COR-L47 (cell line): Measurements from ENCODE around the gene CHURC1.

Experiments
- DNase-seq: peaks from one replicate; lab custom pipeline; 2025; lab: John Stamatoyannopoulos, UW

Gene CHURC1

DNA sequence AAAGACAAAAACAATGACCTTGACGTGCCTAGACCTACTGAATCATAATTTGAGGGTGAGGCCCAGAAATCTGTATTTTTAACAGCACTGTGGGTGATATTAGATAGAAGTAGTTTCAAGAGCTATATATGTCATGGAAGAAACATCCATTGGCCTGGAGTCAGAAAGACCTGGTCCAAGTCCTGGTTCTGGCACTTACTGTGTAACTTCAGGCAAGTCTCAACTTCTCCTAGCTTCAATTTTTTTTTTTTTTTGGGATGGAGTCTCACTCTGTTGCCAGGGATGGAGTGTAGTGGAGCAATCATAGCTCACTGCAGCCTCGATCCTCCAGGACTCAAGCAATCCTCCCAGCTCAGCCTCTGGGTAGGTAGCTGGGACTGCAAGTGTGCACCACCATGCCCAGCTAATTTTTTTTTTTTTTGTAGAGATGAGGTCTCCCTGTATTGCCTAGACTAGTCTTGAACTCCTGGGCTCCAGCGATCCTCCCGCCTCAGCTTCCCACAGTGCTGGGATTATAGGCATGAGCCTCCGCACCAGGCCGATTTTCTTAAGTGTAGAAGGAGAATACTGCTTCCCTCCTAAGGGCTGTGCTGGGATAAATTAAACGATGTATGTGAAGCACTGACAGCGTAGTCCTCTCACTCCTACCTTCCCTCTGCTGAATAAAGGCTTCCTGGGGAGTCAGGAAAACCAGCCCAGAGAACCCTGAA lies 42.6 kb downstream of the CHURC1 start:
- no peak for DNase-seq

DNA sequence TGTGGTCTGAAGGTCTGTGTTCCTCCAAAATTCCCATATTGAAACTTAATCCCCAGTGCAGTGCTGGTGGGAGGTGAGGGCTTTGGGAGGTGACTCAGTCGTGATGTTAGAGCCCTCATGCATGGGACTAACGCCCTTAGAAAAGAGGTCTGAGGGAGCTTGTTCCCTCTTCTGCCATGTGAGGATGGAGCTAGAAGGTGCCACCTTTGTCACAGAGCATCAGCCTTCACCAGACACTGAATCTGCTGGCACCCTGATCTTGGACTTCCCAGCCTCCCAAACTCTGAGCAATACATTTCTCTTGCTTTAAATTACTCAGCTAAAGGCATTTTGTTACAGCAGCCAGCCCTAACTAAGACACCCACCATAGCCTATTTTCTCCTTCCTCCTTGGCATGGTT lies 43.9 kb downstream of the CHURC1 start:
- DNase-seq: no peak

DNA sequence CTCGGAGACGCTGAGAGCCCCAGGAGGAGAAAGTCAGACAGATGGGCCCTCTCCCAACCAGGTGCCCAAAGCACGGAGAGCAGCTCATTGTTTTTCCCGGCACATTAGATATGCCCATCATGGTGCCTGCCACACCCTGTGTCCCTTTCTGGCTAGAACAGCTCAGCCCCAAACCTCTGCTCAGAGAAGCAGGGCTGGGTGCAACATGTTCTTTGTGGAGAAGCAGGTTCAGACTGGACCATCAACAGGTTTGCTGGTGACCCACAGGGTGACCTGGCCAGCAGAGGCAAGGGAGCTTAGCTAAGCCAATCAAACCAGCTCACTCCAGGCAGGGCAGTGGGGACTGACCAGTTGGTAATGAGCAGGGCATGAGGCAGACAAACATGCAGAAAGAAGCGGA lies 44.5 kb downstream of the CHURC1 start:
- DNase-seq: no peak

DNA sequence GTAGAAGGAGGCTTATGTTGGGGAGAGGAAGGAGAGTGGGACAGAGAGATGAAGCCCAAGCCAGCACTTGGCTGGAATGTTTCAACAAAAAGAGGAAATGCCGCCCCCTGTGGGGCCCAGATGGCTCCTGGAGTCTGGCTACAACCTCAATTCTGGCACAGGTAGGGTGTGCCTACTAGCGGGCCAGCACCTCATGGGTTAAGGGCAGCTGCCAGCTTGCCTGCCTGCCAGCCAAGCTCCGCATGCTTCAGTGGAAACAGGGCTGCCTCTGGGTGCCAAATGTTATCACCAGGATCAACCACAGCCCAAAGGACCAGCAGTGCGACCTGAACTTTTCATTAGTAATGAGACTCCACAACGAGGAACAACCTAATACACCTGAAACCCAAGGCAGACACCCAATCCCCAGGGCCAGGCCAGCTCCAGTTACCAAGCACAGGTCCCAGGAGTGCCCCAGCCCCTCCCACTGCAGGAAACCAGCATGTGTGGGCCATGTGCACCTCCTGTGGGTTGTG lies 46.6 kb downstream of the CHURC1 start:
- no peak for DNase-seq

DNA sequence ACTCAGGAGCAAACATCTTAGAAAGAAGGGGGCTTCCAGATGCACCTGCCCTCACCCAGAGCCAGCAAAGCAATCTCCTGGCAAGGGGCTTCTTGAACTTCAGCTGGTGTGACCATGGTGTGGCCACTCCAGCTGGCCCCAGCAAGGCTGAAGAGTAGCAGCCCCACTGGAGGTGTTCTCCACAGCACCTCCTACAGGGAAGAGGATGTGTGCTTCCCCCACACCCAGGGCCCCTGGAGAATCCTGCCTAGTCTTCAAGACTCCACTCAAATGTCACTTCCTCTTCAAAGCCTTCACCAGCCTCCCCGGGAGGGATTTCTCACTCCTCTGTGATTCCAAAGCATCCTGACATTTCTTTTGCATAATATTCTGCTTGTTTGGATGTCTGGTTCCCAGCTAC lies 49.4 kb downstream of the CHURC1 start:
- DNase-seq: no peak

DNA sequence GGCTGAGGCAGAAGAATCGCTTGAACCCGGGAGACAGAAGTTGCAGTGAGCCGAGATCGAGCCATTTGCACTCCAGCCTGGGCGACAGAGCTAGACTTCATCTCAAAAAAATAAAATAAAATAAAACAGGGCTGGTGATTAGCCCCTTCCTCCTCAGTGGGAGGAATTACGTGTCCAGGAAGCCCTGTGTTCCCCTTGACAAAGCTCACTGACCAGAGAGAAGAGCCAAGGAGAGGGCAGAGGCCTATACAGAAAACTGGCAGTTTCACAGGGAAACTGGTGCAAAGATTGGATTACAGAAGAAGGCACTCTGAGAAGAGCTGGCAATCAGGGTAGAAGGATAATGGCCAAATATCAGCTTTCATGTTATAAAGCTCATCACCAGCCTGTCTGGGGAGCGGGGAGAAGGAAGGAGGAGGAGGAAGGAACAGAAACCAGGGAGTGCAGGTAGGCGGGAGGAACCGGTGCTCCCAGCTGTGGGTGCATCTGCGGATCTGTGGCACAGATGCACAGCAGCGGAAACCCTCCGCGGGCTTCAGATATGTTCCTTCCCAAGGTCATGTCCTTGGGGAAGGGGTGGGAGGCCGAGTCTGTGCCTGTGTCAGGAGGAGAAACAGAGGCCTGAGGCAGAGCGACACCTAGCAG lies 51.2 kb downstream of the CHURC1 start:
- no peak for DNase-seq

DNA sequence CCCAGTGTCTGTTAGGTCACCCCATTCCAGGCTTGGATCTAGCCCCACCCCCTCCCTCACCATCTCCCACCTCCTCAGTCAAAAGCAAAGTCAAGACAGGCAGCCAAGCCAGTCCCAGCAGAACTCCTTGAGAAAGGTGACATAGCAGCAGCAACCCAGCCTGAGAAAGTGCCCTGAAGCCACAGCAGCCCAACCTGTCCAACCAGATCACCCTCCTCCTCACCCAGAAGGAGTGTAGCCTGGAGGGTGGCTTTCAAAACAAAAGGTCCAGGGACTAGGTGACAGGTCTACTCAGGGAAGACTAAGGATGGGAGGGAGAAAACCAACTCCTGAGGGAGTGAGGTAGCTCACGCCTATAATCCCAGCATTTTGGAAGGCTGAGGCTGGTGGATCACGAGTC lies 52.7 kb downstream of the CHURC1 start:
- DNase-seq: no peak

DNA sequence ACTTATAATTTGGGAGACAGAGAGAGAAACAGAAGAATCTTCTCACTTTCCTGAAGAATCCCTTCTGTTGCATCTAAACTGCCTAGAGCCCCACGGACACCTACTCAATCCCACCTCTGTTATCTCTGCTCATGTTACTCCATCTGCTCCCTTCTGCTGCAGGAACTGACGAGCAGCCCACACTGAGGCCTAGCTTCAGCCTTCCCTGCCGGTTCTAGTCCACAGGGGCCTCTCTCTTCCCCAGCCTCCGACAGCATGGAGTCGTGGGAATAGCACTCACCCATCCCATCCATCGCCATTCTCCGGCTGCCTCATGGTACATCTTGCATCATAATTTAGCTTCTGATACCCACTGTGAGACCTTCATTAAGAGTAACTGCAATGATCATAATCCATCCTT lies 53.9 kb downstream of the CHURC1 start:
- no peak for DNase-seq

DNA sequence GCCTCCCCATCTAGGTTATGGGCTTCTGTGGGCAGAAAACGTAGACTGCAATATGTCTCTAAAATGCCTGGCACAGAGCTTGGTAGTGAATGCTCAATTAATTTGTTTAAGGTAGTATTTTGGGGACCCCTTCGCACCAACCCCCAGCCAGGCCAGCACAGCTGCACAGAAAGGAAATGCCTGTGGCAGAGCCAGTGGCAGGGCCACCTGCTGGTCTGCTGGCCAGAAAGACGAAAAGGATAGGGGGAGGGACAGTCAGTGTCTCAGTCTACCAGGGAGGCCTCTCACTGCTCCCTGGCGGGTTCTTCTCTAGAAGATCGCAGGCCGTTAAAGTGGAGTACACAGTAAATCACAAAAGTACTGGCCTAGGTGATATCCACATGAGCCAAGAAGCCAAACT lies 54.4 kb downstream of the CHURC1 start:
- no peak for DNase-seq

DNA sequence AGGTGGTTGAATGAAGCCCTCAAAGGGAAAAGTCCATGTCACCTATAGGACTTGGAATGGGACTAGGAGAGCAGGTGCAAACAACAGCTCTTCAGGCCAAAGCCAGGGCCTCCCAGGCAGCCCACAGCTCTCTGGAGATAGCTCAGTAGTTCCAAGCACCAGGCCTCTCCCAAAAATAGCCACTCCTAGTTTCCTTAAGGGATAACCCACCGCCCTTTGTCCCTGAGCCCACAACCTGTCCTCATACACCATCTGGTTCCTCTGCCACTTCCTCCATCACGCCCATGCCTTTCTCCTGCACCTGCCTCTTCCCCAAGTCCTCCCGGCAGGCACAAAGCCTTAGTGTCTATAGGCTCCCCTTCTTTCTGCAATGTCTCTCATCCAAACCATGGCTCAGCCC lies 55.8 kb downstream of the CHURC1 start:
- DNase-seq: no peak

DNA sequence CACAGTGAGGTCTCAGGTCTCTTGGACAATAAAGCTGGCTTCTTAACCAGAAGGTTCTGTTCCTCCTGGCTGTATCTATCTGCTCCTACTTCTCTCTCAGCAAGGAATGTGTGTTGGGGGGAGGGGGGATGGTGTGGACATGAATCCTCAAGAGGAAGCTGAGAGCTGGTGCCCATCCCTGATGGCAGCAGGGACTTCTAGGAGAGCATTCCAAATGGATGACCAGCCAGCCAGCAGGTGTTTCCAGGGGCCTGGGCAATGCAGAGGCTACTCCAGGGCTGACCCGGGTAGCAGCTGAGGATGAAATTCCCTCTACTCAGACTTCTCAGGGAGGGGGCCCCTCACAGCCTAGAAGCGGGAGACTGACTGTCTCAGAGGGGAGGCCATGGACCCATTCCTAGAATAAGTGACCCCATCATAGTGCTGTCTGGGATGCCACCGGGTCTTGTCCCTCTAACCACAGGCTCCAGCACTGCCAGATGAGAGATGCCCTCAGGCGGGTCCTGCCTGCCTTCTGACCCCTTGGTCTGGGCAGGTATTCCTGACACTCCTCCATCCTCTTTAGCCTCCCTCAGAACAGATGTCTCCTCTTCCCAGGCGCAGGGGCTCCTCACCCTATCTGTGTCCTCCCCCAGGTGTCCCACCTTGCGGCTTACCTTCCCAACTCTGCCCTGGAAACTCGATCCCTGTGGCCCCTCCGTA lies 56.7 kb downstream of the CHURC1 start:
- no peak for DNase-seq

DNA sequence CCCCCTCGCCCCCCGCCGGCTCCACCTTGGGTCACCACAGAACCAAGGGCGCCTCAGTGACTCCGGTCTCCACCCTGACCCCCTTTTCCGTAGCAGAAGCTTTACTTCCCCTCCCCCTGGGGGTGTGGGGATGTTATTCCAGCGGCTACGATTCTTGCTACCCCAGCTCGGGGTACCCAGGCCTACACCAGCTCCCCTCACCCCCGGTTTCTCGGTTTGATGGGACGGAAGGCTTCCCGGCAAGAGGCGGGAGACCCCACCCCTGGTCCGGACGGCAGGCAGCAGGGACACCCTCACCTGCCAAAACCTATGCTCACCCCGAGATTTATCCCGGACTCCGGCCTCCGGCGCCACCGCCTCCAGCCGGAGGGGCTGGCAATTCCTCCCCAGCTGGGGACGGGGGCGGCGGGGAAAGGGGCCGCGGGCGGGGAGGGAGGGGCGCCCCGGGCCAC lies 57.3 kb downstream of the CHURC1 start:
- DNase-seq: no peak

DNA sequence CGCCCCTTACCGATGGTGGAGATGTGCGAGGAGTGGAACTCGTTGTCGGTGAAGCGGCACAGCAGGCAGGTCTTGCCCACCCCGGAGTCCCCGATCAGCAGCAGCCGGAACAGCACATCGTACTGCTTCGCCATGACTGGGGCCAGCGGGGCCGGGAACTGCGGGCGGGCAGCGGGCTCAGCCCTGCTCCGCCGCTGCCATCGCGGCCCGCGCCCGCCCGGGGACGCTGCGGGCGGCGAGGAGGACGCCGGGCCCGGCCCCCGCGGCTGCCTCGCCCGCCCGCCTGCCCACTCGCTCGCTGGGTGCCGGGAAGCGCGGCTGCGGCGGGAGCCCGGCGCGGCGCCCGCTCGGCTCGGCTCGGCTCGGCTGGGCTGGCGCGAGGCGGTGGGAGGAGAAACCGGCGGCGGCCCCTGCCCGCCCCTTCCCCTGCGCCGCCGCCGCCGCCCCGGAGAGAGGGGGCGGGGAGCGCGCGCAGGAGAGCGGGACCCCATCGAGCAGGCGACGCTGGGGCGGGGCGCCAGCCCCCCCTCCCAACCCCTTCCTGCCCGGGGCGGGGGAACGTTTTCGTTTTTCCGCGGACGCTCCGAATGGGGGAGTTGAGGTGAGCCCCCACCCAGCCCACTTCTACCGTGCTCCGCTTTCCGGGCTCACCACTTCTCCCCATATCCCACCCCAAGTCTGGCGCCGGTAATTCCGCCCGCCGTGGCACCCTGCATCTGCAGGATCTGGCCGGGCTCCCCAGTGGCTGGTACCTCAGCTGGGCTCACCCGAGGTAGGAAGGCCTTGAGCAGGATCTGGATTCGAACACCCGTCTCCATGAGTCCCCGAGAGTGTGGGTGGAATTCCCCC lies 57.9 kb downstream of the CHURC1 start, which contains the start of gene RAB15:
Gene RAB15, minus strand, starts transcription at position 394 of the 849 bp plus-strand sequence. Its CDS starts 260 bp downstream, at position 134.
- DNase-seq: peak; percentile 40

DNA sequence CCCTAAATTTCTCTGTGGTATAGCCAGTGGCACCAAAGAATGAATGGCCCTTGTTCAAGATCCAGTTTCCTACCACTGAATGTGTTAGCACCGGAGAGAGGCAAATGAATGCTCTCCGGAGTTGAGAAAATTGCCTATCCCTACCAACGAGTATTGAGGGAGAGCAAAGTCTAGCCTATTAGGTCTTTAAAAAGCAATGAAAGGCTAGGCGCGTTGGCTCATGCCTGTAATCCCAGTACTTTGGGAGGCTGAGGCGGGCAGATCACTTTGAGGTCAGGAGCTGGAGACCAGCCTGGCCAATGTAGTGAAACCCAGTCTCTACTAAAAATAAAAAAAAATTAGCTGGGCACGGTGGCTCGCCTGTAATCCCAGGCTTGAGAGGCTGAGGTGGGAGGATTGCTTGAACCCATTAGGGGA lies 58.8 kb downstream of the CHURC1 start:
- no peak for DNase-seq

DNA sequence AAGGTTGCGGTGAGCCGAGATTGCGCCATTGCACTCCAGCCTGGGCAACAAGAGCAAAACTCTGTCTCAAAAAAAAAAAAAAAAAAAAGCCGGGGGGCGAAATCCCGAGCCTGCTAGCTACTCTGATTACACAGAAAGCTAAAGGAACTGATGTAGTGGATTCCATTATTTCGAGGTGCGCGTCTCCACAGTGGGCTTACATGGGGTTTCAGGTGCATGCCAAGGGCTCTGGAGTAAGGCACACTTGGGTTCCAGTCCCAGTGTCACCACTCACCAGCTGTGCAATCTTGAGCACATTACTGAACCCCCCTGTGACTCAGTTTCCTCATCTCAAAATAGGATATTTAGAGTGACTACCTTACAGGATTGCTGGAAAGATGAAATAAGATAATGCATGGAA lies 59.6 kb downstream of the CHURC1 start:
- no peak for DNase-seq

DNA sequence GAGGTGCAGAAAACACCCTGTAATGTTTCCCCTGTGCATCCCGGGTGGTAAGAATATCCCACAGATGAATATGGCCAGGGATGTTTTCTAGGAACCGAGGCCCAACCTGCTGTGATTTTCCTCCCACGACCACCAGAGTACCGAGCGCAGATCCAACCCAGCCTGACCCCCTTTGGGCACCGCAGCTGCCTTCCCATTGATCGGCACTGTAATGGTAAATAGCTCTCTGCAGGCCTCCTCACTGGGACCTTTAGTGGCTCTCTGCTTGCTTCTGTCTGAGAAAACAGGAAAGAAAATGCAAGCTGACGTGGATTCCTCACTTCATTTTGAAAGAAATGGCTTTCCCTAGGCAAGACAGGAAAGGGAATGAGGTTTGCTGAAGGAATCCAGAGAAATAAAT lies 60.3 kb downstream of the CHURC1 start:
- no peak for DNase-seq

DNA sequence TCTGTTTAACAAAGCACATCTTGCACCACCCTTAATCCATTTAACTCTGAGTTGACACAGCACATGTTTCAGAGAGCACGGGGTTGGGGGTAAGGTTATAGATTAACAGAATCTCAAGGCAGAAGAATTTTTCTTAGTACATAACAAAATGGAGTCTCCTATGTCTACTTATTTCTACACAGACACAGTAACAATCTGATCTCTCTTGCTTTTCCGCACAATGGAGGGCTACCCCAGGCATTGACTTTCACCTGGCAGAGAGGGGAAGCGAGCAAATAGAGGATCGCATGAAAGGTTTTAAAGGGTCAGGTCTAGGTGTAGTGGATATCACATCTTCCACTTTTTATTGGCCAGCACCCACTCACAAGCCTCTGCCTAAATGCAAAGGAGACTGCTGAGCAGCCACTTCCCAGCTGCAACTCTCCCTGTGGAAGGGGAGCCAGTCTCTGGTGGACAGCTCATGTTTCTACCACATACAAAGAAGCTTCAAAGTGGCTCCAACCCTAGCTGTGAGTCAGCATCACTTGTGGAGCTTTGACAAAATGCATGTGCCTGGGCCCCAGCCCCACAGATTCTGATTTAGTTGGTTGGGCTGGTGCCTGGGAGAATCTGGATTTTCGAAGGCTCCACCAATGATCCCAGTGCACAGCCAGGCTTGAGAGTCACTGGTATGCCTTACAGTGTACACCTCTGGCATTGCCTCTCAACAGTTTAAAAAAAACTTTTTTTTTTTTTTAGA lies 65.2 kb downstream of the CHURC1 start:
- DNase-seq: no peak

DNA sequence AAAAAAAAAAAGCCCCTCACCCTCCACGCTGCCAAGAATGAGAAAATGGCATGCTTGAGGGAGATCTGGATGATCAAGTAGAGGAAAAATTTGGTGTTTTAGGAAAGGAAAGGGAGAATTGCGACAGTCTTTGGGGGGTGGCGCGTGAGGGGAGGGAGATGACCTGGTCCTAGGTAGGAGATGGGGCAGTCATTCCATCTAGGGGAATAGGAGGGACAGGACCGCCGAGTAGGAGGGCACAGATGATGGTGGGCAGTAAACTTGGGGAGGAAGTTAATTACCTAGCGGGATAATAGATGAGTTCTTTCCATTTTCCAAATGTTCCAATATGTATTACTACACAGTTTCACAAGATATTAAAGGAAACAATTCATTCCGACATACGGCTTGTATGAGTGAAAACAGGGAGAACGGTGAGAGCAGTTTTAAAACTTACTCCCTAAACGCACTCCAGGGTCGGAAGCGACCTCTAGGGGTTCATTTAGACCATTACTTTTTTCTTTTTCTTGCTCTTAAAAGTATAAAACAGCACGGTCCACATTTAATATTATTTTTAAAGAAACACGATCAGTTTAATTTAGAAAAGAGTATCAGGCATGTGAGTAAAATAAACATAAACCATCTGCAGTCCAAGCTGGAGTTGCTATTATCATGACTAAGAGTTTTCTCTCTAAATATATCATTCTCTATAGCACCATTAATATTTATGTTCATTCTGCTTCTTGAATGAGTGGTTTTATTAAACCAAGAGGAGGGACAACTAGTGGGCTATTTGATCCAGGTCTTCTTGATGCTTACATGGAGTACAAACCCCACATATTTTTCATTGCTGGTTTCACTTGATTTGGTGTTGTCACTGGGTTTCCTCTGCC lies 69.4 kb downstream of the CHURC1 start:
- peak; percentile 33 for DNase-seq
